Mucosa of rectum (tissue), 2 donors: ENCODE results near the gene ACOX2.
A peak's percentile ranks its signal among the peaks of the same experiment; 100 is the strongest.

Source experiments
- H3K27ac ChIP-seq, 2 donors: one replicate each; pipeline ENCODE4 v1.7.0; 2013; ENCODE audit warnings: inconsistent platforms in 2 of 2, low read depth in 2 of 2, low read length in 2 of 2
- H3K27me3 ChIP-seq, 2 donors: one replicate each; pipeline ENCODE4 v1.7.0; 2013; ENCODE audit warnings: low read length in 2 of 2; ENCODE audit not compliant: control insufficient read depth in 2 of 2, insufficient read depth in 2 of 2
- H3K36me3 ChIP-seq, 2 donors: one replicate each; pipeline ENCODE4 v1.7.0; 2013; ENCODE audit warnings: low read length in 2 of 2; ENCODE audit not compliant: control insufficient read depth in 2 of 2, insufficient read depth in 2 of 2
- H3K4me1 ChIP-seq, 2 donors: one replicate each; pipeline ENCODE4 v1.7.0; 2013; ENCODE audit warnings: low read length in 2 of 2, mild to moderate bottlenecking in 1 of 2; ENCODE audit not compliant: control insufficient read depth in 2 of 2, insufficient read depth in 2 of 2
- H3K4me3 ChIP-seq, 2 donors: one replicate each; pipeline ENCODE4 v1.7.0; 2013; ENCODE audit warnings: low read length in 2 of 2
- H3K9ac ChIP-seq, 2 donors: one replicate each; pipeline ENCODE4 v1.7.0; 2013; ENCODE audit warnings: low read length in 2 of 2, low read depth in 1 of 2, mild to moderate bottlenecking in 1 of 2
- H3K9me3 ChIP-seq, 2 donors: one replicate each; pipeline ENCODE4 v1.7.0; 2013; ENCODE audit warnings: low read length in 2 of 2; ENCODE audit not compliant: control insufficient read depth in 2 of 2
- donor health status: healthy.
- donor health status: Normal muscosa, but diverticular disease.

The ACOX2 gene

DNA sequence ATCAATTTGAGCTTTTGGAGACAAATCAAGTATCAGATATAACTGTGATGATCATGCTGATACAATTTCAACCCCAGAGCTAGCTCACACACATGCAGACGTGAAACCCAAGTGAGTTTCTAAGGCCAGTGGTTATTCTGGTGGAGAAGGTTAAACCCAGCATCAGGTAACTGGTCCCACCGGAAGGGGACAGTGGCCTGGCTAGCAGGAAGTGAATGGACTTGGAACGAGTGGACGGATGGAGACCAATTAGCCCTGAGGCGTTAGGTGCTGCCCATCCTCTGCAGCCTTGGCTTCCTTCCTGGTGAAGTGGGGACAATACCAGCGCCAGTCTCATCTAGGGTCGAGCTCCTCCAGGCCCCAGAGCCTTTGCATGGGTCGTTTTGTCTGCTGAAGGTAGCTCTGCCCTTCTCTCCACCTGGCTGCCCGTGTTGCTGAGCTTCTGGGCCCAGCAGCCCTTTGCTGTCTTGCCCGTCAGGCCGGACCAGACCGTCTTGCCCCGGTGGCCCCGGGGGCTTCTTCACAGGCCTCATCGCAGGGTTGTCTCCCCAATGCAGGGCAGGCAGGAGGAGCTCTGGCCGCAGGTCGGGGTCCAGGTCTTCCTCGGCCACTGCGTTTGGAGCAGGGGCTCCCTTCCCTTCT lies 46.0 kb downstream of the ACOX2 start:
- peak overlapping the region; percentile 57 to 61 for H3K27ac ChIP-seq
- H3K36me3 ChIP-seq = no peaks in the 10 kb centered on the region
- H3K9me3 ChIP-seq = no peaks in the 10 kb centered on the region
- peak overlapping the region; percentile 71 to 73 for H3K4me3 ChIP-seq
- peaks cover 18 to 32% of the 10 kb centered on the region in 2 donors for H3K4me1 ChIP-seq
- no peaks in the 10 kb centered on the region for H3K27me3 ChIP-seq
- H3K9ac ChIP-seq = peak overlapping the region; percentile 58

GRCh38 chr3:58488967-58489366 lies 48.0 kb downstream of the ACOX2 start:
- Histone ChIP-seq H3K9me3 (no peaks in the 10 kb centered on the region), H3K36me3 (no peaks in the 10 kb centered on the region), H3K27me3 (no peaks in the 10 kb centered on the region), H3K9ac (no peak overlapping the region), H3K4me1 (peaks cover 18 to 27% of the 10 kb centered on the region in 2 donors), H3K4me3 (no peak overlapping the region), H3K27ac (no peak overlapping the region)

DNA sequence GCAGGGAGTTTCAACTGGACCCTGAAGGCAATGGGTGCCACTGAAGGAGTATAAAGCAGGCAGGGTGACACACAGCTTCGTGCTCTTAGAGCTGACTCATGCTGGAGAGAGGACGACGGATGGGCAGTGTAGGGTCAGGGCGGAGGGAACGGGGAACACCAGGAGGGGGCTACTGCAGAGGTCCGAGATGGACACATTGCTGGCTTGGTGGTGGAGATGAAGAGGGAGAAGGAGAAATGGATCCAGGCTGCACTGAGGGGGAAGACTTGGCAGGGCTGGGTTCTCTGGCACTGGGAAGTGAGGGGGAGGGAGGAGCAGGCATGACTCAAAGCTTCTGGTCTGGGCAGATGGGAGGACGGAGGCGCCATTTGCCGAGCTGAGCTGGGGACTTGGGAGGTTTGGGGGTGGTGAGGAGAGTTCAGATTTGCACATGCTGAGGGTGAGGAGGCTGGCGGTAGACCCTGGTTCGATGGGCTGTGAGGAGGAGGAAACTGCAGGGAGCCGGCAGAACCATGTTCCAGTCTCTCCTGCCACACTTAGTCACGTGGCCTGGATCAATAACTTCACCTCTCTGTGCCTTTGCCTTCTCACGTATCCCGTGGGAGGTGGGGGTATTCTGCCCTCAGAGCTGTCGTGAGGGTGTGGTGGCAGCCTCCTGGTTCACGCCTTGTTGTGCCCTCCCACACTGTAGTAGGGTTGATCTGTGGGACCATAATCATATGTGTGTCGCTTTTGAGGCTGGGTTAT lies 49.7 kb downstream of the ACOX2 start:
- Histone ChIP-seq H3K4me3 (no peak overlapping the region), H3K27me3 (no peaks in the 10 kb centered on the region), H3K9ac (peak overlapping the region in 1 of 2 donors; percentile 14), H3K9me3 (no peaks in the 10 kb centered on the region), H3K36me3 (no peaks in the 10 kb centered on the region), H3K27ac (no peak overlapping the region), H3K4me1 (peaks cover 4 to 13% of the 10 kb centered on the region in 2 donors)

- no peaks in the 10 kb centered on the region for H3K9me3 ChIP-seq
- H3K27ac ChIP-seq = no peak overlapping the region
- H3K9ac ChIP-seq = no peak overlapping the region
- H3K27me3 ChIP-seq = no peaks in the 10 kb centered on the region
- no peak overlapping the region for H3K4me3 ChIP-seq
- no peaks in the 10 kb centered on the region for H3K36me3 ChIP-seq
- peaks cover 0 to 7% of the 10 kb centered on the region in 2 donors for H3K4me1 ChIP-seq
These were observed 51.1 kb downstream of the ACOX2 start for GRCh38 chr3:58485801-58486435.

GRCh38 chr3:58484722-58485069 lies 52.3 kb downstream of the ACOX2 start:
- Histone ChIP-seq H3K27ac (no peak overlapping the region), H3K9me3 (no peaks in the 10 kb centered on the region), H3K4me1 (peaks cover 0 to 6% of the 10 kb centered on the region in 2 donors), H3K27me3 (no peaks in the 10 kb centered on the region), H3K4me3 (no peak overlapping the region), H3K9ac (no peak overlapping the region), H3K36me3 (no peaks in the 10 kb centered on the region)

DNA sequence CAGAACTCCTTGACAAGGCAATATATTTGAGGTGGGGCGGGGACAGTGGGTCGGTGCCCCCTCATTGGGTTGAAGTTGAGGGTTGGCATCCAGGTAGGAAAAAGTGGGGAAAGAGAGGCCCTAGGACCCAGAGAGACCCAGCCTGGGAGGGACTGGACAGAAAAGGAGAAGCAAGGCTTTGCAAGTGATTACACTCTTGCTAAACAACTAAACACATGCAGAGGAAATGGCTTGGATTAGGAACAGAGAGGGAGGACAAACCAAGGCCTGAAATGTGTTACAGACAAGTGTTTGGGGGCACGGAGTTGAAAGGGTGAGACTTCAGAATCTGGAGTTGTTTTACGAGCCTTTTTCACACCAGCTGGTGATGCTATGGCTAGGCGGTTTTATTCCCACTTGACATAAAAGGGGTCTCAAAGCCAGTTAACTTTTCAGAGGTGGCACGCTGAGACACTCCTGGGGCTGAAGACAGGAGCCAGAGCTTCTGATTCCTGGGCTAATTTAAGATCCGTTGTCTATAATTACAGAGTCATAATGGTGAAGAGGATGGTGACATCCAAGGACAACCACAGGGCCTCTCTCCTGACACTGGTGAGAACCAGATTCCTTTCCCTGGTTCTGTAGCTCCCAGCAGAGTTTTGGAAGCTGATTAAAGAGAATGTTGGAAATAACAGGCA lies 52.8 kb downstream of the ACOX2 start:
- H3K9me3 ChIP-seq = no peaks in the 10 kb centered on the region
- H3K27ac ChIP-seq = no peak overlapping the region
- peaks cover 0 to 6% of the 10 kb centered on the region in 2 donors for H3K4me1 ChIP-seq
- H3K36me3 ChIP-seq = no peaks in the 10 kb centered on the region
- H3K9ac ChIP-seq = no peak overlapping the region
- H3K4me3 ChIP-seq = no peak overlapping the region
- H3K27me3 ChIP-seq = no peaks in the 10 kb centered on the region

DNA sequence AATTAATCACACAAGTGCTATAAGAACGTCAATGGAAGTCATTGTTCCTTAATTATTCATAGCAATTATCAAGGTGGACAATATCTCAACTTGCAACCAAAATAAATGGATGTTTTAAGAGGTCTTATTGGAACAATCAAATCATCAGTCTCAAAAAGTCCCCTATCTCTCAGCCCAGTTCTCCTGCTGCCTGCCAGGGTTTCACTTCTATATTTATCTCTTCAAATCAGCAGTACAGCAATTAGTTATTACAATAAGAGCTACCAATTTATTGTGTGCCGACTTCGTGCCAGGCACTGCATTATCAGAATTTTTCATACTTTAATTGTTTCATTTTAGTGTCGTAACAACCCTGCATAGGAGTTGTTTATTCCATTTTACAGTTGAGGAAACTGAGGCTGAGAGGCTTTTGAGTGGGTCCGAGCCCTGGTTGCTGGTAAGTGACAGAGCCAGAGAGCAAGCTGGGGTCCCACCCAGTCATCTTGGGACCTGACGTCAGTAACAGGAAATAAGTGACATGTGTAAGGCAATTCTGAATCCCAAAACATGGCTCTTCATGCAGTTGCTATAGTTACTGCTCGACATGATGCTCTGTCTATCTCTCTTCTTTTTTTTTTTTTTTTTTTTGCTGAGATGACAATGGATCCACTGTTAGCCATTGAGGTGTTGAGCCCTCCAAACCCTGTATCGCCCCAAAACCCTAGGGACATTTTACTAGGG lies 53.9 kb downstream of the ACOX2 start:
- no peak overlapping the region for H3K4me3 ChIP-seq
- H3K36me3 ChIP-seq = no peaks in the 10 kb centered on the region
- H3K27ac ChIP-seq = no peak overlapping the region
- no peaks in the 10 kb centered on the region for H3K27me3 ChIP-seq
- H3K4me1 ChIP-seq = peaks cover 0 to 6% of the 10 kb centered on the region in 2 donors
- H3K9ac ChIP-seq = no peak overlapping the region
- H3K9me3 ChIP-seq = no peaks in the 10 kb centered on the region

GRCh38 chr3:58480309-58480708 lies 56.7 kb downstream of the ACOX2 start:
- H3K9ac ChIP-seq = no peak overlapping the region
- H3K27me3 ChIP-seq = no peaks in the 10 kb centered on the region
- no peak overlapping the region for H3K4me3 ChIP-seq
- no peaks in the 10 kb centered on the region for H3K9me3 ChIP-seq
- H3K36me3 ChIP-seq = no peaks in the 10 kb centered on the region
- H3K27ac ChIP-seq = no peak overlapping the region
- H3K4me1 ChIP-seq = no peaks in the 10 kb centered on the region

- Histone ChIP-seq H3K4me3 (no peak overlapping the region), H3K9ac (no peak overlapping the region), H3K9me3 (no peaks in the 10 kb centered on the region), H3K36me3 (no peaks in the 10 kb centered on the region), H3K4me1 (peaks cover 0 to 4% of the 10 kb centered on the region in 2 donors), H3K27ac (no peak overlapping the region), H3K27me3 (no peaks in the 10 kb centered on the region)
These were observed 58.2 kb downstream of the ACOX2 start for GRCh38 chr3:58478781-58479180.
